ENCODE data around the gene AGPS. TPM values are rescaled to one million over a fixed set of nuclear protein-coding genes. Genes with fewer than 3 reads are reported as not detected.

Gene AGPS
- total and polyA plus RNA-seq, 2 of the 13 experiments (the other 11 are each of a cell fraction or from before 2014, with no cell fraction given) = 39.4 to 99.0 TPM

DNA sequence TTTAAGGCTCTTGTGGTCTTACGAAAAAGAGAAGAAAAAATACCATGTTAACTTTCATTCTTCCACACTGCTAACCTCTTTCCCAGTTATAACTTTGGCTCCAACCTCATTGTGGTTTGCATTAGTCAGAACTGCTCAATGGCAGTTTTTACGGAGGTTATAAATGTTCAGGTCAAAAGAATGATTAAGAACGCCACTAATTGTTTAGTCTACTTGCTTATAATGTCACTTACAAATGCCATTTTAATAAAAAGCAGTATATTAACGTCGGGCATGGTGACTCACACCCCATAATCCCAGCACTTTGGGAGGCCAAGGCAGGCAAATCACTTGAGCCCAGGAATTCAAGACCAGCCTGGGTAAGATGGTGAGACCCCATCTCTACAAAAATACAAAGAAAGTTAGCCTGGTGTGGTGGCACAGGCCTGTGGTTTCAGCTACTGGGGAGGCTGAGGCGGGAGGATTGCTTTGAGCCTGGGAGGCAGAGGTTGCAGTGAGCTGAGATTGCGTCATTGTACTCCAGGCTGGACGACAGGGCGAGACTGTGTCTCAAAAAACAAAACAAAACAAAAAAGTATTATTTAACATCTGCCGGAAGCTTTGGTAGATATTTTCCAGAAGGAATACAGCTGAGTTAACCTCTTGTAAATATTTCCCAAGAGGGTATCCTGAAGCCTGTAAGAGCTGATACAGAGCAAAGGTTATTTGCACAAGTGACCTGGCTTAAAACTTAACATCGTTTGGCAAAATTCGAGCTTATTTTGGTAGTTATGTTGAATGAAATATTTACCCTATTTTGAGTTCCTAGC is 5.1 kb downstream of the AGPS start (continued):
- TF ChIP-seq ZNF746 (CRISPR knock-in tag; IDR thresholded peaks at IDR 0.05) (no peak; the same call in 1 of the 2 replicates), GATA4 (IDR thresholded peaks at IDR 0.05; ENCODE audit: borderline replicate concordance, low read depth) (peak; percentile 89), SNRNP70 (IDR thresholded peaks at IDR 0.05; ENCODE audit: low read depth, low read length) (no peak), ZBTB7A (CRISPR knock-in tag; IDR thresholded peaks at IDR 0.05) (no peak), ZNF776 (CRISPR knock-in tag; IDR thresholded peaks at IDR 0.05) (no peak), KDM6A (CRISPR knock-in tag; IDR thresholded peaks at IDR 0.05; ENCODE audit: low read depth) (peak; percentile 83), SMC3 (IDR thresholded peaks at IDR 0.05; ENCODE audit: low read length) (no peak; the same call in 1 of the 2 replicates), ISX (CRISPR knock-in tag; conservative IDR thresholded peaks at IDR 0.05) (0 out of 2 replicates have a peak, but pooled peaks have one; percentile 22), PHB2 (IDR thresholded peaks at IDR 0.05; ENCODE audit: partially characterized antibody) (no peak), TARDBP (CRISPR knock-in tag; IDR thresholded peaks at IDR 0.05) (peak; percentile 96), ZNF383 (CRISPR knock-in tag; IDR thresholded peaks at IDR 0.05; ENCODE audit: borderline replicate concordance) (no peak), KAT2B (IDR thresholded peaks at IDR 0.05; ENCODE audit: borderline replicate concordance, low read depth, low read length) (no peak), KMT2A (CRISPR knock-in tag; IDR thresholded peaks at IDR 0.05) (peak; percentile 76), PHF8 (CRISPR knock-in tag; IDR thresholded peaks at IDR 0.05) (no peak), CHCHD3 (CRISPR knock-in tag; IDR thresholded peaks at IDR 0.05) (no peak), ATRX (CRISPR knock-in tag; IDR thresholded peaks at IDR 0.05; ENCODE audit: borderline replicate concordance) (no peak)
- TF ChIP-seq, protein P1, sequence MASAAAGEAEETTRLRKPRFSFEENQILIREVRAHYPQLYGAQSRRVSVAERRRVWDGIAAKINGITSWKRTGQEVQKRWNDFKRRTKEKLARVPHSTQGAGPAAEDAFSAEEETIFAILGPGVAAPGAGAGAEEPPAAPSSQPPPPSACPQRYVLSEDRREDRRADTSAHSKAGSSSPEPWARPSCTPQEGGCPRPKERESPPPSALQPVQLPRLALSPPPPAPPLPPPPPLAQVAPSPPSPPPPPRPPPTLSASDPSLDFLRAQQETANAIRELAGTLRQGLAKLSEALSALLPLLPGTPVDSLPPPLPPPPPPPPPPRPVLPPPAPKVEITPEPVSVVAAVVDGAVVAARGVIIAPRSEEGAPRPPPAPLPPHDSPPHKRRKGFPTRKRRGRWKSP (CRISPR knock-in tag; IDR thresholded peaks at IDR 0.05) = peak; percentile 79; the same call in 1 of the 2 replicates
- TF ChIP-seq, protein P2, sequence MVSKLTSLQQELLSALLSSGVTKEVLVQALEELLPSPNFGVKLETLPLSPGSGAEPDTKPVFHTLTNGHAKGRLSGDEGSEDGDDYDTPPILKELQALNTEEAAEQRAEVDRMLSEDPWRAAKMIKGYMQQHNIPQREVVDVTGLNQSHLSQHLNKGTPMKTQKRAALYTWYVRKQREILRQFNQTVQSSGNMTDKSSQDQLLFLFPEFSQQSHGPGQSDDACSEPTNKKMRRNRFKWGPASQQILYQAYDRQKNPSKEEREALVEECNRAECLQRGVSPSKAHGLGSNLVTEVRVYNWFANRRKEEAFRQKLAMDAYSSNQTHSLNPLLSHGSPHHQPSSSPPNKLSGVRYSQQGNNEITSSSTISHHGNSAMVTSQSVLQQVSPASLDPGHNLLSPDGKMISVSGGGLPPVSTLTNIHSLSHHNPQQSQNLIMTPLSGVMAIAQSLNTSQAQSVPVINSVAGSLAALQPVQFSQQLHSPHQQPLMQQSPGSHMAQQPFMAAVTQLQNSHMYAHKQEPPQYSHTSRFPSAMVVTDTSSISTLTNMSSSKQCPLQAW (CRISPR knock-in tag; IDR thresholded peaks at IDR 0.05) = peak; percentile 87
- TF ChIP-seq, protein P3, sequence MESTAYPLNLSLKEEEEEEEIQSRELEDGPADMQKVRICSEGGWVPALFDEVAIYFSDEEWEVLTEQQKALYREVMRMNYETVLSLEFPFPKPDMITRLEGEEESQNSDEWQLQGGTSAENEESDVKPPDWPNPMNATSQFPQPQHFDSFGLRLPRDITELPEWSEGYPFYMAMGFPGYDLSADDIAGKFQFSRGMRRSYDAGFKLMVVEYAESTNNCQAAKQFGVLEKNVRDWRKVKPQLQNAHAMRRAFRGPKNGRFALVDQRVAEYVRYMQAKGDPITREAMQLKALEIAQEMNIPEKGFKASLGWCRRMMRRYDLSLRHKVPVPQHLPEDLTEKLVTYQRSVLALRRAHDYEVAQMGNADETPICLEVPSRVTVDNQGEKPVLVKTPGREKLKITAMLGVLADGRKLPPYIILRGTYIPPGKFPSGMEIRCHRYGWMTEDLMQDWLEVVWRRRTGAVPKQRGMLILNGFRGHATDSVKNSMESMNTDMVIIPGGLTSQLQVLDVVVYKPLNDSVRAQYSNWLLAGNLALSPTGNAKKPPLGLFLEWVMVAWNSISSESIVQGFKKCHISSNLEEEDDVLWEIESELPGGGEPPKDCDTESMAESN (CRISPR knock-in tag; conservative IDR thresholded peaks at IDR 0.05) = peak; percentile 93
- TF ChIP-seq, protein P4, sequence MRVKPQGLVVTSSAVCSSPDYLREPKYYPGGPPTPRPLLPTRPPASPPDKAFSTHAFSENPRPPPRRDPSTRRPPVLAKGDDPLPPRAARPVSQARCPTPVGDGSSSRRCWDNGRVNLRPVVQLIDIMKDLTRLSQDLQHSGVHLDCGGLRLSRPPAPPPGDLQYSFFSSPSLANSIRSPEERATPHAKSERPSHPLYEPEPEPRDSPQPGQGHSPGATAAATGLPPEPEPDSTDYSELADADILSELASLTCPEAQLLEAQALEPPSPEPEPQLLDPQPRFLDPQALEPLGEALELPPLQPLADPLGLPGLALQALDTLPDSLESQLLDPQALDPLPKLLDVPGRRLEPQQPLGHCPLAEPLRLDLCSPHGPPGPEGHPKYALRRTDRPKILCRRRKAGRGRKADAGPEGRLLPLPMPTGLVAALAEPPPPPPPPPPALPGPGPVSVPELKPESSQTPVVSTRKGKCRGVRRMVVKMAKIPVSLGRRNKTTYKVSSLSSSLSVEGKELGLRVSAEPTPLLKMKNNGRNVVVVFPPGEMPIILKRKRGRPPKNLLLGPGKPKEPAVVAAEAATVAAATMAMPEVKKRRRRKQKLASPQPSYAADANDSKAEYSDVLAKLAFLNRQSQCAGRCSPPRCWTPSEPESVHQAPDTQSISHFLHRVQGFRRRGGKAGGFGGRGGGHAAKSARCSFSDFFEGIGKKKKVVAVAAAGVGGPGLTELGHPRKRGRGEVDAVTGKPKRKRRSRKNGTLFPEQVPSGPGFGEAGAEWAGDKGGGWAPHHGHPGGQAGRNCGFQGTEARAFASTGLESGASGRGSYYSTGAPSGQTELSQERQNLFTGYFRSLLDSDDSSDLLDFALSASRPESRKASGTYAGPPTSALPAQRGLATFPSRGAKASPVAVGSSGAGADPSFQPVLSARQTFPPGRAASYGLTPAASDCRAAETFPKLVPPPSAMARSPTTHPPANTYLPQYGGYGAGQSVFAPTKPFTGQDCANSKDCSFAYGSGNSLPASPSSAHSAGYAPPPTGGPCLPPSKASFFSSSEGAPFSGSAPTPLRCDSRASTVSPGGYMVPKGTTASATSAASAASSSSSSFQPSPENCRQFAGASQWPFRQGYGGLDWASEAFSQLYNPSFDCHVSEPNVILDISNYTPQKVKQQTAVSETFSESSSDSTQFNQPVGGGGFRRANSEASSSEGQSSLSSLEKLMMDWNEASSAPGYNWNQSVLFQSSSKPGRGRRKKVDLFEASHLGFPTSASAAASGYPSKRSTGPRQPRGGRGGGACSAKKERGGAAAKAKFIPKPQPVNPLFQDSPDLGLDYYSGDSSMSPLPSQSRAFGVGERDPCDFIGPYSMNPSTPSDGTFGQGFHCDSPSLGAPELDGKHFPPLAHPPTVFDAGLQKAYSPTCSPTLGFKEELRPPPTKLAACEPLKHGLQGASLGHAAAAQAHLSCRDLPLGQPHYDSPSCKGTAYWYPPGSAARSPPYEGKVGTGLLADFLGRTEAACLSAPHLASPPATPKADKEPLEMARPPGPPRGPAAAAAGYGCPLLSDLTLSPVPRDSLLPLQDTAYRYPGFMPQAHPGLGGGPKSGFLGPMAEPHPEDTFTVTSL (CRISPR knock-in tag; IDR thresholded peaks at IDR 0.05; ENCODE audit: borderline replicate concordance) = peak; percentile 99
